NCI-H1930 (cell line): ENCODE results near the gene HOXB3.

Source experiments
- DNase-seq, 2 experiments: peaks; one replicate each; lab custom pipeline; 2025; lab: John Stamatoyannopoulos, UW

The HOXB3 gene

DNA sequence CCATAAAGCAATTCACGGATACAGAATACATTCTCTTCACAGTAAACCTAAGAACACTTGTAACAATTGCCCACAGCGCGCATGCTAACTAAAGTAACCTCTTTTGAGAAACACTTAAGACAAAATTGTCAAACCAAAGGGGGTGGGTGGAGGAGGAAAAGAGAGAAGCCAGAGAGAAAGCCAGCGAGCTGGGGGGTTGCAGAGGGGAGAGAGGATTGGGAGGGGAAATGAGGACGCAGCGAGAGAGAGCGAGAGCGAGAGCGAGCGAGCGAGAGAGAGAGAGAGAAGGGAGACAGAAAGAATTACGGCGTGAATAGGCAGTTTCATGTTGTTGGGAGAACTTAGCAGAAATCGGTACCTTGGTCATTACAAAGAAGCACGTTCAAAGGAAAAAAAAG lies 22.4 kb upstream of the HOXB3 start:
- DNase-seq: no peak

DNA sequence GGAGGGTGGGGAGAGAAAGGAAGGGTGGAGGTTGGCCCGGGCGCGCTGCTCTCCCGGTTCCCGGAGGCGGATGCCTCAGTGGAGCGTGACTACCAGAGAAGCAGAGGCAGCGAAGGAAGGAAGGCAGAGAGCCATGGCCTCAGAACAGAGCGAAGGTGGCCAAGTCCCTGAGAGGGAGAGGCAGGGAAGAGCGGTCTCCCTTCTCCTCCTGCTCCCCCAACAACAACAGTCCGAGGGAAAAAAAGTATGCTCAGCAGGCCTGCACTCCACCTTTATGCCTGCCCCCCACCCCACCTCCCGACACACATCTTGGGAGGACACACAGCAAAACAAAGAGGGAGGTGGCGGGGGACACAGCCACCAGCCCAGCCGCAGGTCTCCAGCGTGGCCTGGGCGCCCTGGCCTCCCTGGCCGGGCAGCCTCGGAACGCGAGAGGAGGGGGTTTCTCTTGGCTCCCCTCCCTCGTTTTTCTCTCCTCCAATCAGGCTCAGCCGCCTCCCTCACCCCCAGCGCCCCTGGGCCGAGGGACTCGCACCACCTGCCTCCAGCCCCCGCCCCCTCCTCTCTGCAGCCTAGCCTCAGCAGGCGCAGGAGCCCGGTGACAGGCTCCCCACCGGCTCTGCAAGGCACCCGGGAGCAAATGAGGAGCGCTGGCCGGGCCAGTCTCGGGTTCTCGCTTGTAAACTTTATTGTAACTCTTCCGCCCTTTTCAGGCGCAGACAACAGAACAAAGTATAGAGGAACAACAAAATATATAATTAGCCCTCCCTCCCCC lies 21.8 kb upstream of the HOXB3 start:
- peak; percentile 52 to 74 for DNase-seq

DNA sequence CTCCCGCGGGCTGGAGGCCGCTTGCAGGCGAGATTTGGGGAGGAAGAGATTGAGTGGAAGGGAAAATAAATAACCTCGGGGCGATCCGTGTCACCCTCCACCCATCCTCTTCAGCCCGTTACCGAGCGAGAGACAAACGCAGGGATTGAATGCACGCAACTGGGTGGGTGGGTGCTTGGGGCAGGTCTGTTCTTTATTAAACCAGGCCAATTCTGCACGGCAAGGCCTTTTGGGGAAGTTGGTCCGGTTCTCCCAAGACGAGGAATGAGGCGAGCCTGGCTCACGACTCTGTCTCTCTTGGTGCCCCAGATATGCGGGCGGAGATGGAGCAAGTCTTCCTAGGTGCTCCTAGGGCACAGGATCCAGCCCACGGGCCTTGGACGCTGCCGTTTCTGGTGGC lies 21.2 kb upstream of the HOXB3 start:
- DNase-seq: no peak

DNA sequence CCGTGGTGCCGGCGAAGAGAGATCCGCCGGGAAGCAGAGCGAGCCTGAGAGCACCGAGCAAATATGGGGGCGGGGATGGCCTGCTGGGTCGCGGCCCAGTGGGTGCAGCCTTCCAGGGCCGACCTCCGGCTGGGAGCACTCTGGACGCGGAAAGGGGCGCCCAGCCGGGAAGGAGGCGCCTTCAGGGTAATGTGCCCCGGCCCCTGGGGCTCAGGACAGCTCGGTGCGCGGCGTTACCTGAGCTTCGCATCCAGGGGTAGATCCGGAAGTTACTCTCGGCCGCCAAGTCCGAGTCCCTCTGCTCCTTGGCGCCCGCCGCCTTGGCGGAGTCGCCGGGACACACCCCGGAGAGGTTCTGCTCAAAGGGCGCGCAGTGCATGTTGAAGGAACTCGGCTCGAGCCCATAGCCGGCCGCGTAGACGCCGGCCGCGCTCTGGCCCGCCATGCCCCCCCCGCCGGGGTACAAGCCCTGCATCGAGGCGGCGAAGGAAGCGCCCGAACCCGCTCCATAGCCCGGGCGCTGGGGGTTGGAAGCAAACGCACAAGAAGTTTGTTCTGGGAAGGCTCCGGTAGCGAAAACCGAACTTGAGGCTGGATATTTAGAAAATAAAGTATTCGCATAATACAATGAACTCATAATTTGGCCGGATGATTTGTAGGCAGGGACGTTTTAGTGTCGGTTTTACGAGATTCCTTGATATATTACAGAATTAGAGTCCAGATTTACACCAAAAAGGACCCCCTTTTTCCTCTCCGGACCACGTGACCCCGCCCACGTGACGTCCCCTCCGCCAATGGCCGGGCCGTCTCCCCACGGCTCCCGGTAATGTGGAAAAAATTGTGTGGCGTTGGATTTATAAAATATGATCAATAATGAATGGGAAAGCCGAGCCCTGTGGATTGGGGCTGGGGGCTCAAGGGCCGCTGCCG lies 20.5 kb upstream of the HOXB3 start, which contains the start of gene HOXB7:
Gene HOXB7, minus strand, starts transcription at position 736 of the 930 bp plus-strand sequence. Its CDS starts 99 bp downstream, at position 637.
- DNase-seq: peak; percentile 10 to 68

DNA sequence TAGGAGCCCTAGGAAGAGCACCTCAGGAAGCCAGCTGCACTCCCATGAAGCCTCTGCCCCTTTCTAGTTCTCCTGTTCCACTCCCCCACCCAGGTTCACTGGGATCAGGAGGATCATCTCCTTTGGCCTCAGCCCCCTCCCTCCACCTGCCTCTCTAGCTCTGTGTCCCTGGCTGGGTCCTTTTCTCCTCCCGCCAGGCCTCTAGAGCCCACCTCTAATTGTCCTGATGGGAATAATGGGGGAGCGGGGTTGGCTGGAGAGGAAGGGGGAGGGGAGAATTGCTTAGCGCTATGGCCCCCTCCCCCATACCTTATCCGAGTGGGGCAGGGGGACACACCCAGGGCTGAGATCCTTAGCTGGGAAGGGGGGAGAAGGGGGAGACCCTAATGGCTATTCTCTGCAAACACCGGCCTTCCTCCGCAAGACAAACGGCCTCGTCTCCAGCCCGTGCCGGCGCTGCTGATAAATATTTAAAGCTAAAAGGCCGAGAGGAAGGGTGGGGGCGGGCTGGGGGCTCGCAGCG lies 19.8 kb upstream of the HOXB3 start:
- DNase-seq: no peak

DNA sequence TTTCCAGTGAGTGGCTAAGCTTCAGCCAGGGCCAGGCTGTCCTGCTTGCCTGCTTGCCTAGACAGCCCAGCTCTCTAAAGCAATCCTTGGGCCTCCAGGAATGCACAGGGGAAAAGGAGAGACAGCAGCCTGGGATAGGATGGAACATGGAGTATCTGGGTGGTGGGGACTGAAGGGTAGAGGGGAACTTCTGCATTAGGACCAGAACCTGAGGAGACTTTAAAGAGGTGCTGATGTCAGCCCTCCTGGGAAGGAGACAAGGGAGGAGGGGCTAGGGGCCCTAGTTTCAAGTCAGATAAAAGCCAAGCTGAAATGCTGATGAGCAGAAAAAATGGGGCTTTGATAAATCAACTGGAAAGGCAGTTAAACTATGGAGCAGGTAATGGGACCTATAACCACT lies 19.0 kb upstream of the HOXB3 start:
- no peak for DNase-seq

DNA sequence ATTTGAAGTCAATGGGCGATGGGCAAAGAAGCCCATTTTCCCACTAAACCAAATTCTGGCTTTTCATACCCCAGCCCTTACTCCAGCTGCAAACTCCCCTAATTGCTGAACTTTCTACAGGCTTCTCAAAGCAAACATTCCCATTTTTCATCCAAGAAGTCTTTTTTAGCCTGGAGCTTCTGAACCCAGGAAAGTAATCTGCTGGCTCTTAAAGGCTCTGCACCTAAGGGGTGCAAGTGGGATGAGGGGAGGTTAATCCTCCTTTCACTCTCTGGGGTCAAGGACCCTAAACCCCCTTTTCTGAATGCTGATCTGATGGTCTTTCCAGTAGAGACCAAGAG lies 18.4 kb upstream of the HOXB3 start:
- DNase-seq: no peak

DNA sequence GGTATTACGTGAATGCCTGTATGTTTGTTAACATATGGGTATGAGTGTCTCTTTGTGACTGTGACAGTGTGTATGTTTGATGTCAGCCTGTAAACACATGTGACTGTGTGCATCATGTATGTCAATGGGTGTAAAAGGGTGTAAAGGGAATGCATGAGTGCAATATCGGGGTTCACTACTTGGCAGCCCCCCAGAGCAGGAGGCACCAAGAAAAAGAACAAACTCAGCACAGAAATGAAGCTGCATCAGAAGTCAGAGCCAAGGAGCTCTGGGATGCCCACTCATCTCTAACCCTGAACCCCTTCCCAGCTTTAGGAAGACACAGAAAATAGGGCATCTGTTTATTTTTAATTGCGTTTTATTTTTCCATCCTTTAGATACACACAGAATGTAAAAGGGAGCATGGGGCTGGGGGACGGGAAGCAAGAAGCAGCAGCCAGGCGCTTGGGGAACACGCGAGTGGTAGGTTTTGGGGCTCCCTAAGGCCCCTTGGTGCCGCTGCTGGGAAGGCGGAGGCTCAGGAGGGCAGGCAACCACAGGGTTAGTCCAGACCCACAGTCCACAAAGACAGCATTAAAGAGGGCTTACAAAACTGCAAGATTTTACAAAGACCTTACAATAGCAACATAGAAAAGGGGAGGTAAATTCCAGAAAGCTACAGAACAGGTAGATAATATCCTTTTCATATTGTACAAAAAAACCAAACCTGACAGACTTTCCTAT lies 17.0 kb upstream of the HOXB3 start:
- DNase-seq: no peak

DNA sequence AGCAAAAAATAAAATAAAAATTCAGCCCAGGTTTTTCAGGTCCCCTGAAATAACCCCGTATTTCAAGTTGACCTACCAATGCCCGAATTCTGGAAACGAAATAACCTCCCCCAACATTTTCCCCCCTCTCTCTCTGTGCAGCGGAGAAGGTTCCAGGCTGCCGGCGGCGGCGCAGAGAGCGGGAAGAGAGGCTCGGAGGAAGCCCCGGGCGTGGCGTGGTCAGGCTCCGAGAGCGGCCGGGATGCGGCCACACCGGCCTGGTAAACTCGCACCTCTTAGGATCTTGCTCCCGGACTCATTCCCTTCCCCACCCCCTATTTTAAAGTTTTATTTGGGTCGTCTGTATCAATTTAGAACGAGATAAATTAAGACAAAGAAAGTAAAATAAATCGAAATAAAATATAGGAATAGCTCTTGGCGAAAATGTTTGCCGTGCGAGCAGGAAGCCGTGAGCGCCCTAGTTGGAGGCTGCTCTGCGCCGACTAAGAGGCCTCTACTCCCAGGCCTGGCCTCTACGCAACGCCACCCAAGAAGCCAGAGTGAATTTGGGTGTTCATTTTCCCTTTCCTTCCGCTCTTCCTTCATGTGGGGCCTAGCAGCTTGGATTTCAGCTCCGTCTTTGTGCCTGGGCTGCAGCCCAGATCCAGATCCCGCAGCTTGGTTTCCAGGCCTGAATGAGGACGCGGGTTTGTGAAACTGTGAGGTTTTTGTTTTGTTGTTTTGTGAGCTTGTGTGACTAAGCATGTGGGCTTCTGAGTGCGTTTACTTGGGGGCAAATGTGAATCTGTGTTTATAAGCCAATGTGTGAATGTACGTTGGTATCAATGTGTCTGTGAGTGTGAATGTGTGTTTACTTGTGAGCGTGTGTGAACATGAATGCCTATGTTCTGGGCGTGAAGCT lies 16.2 kb upstream of the HOXB3 start:
- DNase-seq: no peak

DNA sequence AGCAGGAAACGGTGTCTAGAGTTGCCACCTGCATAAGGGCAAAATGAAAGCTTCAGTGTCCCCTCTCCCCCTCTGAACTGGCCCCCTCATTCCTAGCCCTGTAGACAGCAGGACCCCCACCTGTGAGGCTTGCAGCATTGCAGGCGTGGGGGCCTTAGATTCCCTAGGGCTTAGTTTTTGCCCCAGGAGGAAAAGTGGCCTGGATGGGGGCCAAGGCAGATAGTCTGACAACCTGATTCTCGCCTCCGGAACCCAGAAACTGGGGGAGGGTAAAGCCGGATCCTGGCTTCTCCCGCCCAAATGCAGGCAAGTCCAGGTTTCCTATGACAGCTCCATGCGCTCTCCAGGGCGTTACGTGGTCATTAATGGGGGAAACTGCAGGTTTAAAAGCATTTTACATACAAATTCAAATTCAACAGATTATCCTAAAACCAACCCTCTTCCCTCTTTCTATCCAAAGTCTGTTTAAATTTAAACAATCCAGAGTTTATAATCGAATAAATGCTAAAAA lies 15.4 kb upstream of the HOXB3 start:
- DNase-seq: no peak

DNA sequence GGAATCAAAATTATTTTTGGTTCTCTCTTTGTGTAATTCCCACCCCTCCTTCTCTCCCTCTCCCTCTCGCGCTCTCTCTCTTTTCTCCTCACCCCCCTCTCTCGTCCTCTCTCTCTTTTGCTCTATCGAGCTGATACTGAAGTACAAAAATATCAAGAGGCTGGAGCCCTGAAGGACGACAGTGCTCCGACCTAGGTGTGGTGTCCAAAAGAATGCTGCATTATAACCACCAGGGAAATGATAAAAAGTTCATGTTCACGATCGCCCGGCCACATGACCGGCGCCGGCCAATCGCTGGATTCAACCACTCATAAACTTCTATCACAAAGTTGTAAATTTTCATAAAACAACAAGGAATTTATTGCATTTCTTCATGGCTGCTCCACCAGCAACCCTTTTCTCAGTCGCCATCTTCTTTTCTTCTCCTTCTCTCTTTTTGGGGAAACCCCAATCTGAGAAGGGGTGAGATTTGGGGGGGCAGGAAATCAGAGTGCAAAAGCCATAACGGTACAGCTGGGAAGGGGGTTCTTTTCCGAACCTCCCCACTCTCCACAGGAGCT lies 14.8 kb upstream of the HOXB3 start, which contains the start of gene HOXB6:
Gene HOXB6, minus strand, starts transcription at position 217 of the 560 bp plus-strand sequence. CDS start 6,836 bp downstream, outside the sequence.
- DNase-seq: no peak

DNA sequence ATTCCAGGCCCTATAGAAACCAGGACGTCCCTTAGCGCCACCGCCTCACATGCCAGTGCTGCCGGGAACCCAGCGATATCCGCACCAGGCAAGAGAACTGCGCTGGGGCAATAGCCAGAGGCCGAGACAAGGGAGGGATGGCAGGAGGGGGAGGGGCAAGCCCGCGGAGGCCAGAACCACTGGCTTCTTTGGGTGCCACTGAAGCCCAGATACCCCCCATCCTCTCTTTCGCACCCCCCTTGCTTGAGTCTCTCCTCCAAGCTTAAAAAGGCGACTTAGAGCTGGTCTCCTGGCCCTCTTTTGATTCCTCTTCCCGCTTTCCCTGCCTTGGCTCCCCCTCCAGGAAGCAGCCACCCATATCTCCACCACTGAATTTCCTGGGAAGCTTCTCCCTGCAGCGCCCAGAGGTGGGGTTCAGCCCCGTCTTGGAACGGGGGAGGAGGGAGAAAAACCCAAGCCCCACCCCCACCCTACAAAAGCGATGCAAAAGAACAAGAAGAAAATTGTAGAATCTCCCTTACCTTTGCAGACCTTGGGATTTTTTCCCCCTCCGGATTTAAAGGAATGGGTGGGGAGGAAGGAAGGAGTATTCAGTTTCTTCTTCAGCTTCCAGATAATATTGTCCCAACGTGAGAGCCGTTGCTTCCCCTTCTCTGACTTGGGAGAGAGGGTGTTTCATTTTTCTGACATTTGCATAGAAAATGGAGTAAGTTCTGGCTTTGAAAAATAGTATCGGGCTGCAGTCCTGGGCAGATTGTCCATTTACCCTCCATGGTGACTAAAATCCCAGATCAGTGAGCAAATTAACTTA lies 14.1 kb upstream of the HOXB3 start:
- DNase-seq: no peak

DNA sequence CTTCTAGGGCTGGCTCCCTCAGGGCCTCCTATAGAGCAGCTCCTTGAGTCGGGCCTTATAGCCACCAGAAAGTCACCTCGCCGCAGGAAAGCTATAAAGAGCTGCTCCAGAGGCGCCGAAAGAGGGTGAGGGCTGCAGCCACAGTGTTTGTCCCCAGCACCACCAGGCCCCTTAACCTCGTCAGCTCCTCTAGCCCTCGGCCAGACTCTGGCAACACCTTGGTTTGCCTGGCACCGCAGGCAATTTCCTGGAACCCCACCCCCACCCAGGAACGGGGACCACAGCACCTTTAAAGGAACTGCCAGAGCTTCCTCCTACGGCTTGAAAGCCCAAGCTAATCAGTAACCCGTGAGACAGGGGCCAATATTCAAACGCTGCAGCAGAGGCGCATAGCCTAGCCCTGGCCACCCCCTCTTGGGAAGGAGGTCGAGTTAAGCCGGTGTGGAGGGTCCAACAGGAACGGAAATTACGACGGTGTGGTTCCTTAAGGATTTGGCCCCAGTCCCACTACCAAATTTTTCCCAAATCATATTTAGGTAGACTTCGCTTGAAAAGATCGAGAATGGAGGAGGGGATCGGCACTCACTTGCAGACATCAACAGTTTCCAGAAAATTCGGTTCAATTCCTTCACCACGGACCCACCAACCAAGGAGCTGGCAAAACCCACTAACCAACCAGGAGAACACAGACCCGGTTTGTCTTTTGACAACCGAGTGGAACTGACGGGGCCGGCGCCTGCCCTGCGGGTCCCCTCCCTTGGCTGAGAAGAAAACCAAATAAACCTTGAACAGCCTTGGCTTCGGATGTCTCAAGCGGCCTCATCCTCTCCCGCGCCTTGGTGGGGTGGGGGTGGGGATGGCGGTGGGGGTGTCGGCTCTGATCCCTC lies 11.7 kb upstream of the HOXB3 start:
- DNase-seq: no peak

DNA sequence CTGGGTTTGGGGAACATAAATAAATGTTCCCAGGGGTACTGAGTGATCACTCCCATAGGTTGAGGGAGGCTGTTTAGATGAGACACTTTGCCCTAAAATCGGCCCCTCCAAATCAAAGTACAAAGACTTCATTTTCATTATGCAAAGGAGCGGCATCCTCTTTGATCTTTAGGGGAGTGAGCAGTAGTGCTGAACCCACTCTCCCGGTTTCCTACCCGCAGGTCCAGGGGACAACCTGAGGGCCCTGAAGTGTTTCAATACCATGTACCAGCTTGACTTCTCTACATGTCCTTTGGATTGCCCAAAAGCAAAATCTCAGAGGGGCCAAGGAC lies 11.1 kb upstream of the HOXB3 start:
- DNase-seq: no peak

DNA sequence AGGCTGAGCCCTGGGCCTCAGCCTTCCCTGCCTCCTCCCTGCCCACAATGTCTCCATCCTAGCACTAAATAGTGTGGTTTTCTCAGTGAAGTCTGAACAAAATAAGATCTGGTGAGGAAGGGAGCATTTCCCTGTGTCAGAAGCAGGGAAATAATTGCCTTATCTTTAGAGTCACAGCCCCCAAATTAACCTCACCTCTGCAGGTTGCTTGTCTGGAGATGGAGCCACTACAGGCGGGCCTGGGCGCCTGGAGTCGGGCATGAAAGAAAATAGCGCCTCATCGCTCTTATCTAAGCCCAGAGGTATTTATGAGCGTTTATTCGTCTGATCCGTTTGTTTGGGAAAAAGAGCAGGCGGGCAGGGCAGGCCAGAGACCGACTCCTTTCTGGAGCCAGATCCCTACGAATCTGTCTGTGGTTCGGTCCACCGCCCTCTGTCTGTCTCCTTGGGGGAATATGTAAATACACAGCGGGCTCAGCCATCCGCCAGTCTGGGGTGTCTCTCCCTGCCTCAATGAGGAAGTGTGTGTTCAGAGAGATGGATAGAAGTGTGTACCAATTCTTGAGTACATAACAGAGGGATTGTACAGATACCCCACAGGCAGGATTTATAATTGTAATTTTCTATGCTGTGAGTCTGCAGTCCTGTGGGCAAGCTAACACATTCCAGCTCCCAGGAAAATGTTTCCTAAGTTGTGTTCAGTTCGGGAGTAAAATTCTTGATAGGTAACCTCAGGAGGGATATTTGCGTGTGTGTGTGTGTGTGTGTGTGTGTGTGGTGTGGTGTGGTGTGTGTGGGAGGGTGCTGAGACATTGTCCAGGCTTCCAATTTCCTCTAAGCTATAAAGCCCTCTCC lies 10.4 kb upstream of the HOXB3 start:
- no peak for DNase-seq

DNA sequence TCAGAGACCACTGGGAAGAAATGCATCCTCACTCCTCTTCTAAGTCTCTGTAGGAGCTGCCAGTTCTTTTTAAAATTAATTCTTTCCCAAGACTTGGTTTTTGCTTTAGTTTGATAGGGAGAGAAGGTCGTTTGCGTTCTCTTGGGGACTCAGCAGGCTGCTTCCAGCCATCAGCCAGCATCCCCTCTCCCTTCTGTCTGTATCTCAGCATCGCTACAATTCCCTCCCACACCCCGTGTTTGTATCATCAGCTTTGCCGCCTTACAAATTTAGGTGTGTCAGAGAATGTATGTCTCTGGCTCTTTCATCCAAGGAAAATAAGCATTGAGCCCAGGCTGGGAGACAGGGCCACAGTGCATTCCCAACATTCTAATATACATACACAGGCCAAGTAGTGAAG lies 9.3 kb upstream of the HOXB3 start:
- DNase-seq: no peak

DNA sequence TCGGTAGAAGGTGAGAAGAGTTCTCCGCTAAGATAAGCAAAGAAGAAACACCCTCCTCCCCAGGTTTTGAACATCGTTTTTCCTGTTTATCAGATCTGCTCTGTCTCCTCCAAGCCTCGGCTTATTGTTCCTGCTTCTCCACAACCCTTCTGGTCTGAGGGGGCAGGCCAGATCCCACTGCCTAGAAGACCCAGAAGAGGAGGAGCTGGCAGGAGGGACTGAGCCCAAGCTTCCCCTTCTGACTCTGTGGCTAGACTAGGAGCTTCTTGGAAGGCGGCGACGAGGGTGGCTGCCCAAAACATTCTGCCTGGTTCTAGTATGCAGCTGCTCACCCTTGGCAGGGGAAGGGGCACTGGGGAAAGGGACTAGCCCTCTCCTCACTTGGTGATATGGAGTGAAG lies 8.7 kb upstream of the HOXB3 start:
- DNase-seq: no peak
